GM21423 (cell line): ENCODE results near the gene MMD2.
A peak's percentile ranks its signal among the peaks of the same experiment; 100 is the strongest.
"Not testable (repeated sequence)": the region's sequence is repeated elsewhere in the genome, so short reads cannot be mapped to it uniquely, and the experiment has no call there.

Experiments
- ATAC-seq: cut with Tn5 transposase; IDR thresholded peaks from one replicate; pipeline ENCODE4 v1.9.1; 2021; ENCODE audit warnings: mild to moderate bottlenecking, moderate library complexity; ENCODE audit not compliant: unreplicated experiment

Gene MMD2, protein sequence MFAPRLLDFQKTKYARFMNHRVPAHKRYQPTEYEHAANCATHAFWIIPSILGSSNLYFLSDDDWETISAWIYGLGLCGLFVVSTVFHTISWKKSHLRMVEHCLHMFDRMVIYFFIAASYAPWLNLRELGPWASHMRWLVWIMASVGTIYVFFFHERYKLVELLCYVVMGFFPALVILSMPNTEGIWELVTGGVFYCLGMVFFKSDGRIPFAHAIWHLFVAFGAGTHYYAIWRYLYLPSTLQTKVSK

DNA sequence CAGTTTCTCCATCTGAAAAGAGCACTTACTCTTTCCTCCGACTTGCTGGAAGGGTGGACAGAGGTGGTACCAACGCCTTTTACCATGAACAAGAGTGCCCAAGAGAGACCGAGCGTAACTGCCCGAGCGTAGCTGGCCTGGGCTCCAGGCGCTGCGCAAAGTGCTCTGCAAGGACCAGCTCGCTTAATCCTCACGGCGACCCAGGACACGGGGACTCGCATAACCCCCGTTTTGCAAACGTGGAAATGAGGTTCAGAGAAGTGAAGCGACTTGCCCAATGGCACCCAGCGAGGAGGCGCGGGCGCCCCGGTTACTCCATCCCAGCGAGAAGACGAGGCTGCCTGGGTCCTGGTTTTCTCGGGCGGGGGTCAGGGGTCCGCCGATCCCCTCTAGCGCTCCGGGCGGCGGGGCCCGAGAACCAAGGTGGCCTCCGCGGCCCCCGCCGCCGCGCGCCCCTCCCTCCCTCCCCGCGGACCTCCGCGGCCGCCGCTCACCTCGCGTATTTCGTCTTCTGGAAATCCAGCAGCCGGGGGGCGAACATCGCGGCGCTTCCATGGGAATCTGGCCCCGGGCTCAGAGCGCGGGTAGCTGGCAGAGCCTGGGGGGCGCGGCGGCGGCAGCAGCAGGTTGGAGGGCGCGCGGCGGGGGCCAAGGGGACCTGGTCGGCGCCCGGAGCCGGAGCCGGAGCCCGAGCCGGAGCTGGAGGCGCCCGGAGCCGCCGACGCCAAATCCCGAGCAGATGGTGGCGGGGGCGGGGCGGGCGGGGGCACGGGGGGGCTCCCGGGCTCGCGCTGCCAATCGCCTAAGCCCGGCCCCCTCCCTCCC is at the start of gene MMD2:
Gene MMD2, minus strand, starts transcription at position 711 of the 825 bp plus-strand sequence. Its CDS starts 170 bp downstream, at position 541.
- no peak for ATAC-seq

DNA sequence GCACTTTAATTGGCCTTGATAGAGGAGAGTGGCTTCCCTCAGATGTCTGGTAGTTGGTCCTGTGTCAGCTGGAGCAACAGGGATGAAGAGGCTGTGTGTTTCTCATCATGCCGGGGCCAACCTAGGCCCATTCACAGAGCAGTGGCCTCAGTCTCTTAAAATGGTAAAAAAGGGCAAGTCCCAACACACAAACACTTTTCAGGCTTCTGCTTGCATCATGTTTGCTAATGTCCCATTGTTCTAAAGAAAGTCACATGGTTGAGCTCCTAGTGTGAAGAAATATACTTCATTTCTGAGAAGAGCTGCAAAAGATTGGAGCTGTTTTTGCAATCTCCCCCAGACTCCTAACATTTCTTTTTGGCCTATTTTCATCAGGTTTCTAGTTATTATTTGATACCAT is 46.1 kb upstream of the MMD2 start:
- no peak for ATAC-seq

DNA sequence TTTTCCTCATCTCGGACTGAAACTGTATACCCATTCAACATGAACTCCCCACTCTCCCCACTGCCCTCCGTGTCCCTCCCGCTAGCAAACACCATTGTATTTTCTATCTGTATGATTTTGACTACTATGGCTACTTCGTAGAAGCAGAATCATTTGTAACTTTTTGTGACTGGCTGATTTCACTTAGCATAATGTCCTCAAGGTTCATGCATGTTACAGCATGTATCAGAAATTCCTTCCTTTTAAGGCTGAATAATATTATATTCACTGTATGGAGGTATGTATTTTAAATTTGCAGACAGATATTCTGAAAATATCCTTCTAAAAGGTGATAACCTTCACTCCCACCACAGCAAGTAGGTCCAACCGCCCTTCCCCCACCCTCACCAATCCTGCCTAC is 42.9 kb upstream of the MMD2 start:
- ATAC-seq: no peak

DNA sequence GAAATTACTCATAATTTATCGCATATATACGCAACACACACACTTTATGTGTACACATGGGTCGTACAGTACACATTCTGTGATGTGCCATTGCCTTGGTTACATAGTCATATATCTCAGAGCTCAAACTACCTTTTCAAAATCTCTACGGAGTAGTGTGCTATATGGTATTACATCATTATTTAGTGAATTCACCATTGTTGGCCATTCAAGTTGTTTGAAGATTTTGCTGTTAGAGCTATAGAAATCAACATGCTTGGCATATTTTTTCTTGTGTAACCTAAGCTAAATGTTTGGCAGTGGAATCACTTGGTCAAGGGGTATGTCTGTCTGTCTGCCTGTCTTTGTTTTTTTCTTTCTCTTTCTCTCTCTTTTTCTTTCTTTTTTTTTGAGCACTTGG is 42.0 kb upstream of the MMD2 start:
- ATAC-seq: no peak

DNA sequence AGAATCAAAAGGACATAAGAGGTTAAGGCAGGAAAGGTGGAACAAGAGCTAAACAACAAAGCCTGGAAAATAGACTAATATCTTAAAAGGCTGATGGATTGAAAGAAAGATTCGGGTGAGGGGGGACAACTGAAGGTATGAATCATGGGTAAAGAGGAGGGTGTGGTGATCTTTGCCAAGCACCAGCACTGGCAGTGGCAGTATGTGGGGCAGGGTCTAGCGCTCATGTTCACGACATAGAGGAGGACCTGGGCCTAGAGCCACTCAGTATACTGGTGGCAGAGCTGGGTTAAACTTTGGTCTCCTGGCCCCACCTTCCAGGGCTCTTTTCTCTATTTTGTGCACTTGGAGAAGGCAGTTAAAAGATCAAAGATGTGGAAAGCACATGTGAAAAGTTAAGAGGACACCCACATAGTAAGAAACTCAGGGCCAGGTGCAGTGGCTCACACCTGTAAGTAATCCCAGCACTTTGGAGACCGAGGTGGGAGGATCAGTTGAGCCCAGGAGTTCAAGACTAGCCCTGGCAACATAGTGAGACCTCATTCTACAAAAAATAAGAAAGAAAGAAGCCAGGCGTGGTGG is 40.5 kb upstream of the MMD2 start:
- ATAC-seq: no peak

DNA sequence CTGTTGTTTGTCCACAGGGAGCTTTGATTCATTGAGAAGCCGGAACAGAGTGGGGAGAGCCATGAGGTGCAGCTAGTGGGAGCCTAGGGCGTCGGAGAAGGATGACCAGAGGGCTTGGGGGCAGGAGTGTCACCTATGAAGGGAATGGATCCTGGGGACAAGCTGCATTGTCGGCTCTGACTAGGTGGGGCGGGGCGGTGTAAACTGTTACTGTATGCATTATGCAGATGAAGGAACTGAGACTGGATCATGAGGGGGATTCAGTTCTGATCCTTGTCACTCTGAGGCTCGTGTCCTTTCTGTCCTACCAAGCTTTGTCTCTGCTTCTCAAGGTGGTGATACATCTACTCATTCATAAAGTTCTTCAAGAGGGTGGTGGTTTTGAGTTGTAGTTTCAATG is 39.9 kb upstream of the MMD2 start:
- ATAC-seq: no peak

DNA sequence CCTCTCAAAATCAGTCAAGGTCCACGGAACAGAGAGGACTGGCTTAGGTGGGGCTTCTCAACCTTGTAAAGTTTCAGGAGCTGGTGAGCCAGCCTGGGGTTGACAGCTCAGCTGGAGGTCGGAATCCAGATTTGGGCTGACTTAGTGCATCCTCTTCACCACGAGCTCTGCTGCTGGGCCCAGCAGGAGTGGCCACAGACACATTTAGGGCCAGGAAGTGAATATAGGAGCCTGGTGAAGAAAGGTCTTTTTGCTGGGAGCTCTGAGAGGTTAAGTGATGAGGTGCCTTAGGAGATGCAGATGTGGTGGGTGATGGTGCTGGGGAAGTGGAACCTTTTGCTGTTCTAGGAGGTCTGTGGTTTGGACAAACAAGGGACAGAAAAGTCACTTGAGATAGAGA is 39.3 kb upstream of the MMD2 start:
- ATAC-seq: no peak

DNA sequence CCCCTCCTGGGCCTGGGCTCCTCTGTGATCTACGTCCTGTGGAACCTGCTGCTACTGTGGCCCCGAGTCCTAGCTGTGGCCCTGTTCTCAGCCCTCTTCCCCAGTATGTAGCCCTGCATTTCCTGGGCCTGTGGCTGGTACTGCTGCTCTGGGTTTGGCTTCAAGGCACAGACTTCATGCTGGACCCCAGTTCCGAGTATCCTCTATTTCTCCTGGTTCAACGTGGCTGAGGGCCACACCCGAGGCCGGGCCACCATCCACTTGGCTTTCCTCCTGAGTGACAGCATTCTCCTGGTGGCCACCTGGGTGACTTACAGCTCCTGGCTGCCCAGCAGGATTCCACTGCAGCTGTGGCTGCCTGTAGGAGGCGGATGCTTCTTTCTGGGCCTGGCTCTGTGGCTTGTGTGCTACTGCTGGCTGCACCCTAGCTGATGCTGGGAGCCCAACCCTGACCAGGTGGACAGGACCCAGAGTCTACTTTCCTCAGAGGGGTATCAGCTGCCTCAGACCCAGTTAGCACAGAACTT is 37.8 kb upstream of the MMD2 start:
- ATAC-seq: no peak

DNA sequence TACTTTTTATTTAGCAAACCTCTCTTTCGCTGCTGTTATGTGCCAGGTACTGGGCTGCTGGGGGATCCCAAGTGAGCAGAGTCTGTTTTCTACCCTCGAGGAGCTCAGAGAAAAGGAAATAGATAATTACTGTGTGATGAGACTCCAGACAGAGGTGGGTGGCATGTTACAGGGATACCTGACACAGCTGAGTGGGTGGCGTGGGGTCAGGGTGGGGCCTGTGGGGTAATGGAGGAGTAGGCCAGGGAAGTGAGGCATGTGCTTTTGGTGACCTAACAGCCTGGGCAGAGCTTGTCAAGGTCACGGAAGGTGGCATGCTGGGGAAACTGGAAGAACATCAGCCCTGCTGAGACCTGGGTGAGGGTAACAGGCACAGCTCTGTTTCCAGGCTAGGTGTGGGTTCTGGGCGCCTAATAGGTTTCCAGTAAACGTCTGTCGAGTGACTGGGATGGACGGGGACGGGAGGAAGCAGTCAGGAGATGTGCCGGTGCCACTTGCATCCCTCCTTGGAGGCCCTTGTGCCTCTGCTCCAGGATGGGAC is 36.5 kb upstream of the MMD2 start:
- no peak for ATAC-seq

DNA sequence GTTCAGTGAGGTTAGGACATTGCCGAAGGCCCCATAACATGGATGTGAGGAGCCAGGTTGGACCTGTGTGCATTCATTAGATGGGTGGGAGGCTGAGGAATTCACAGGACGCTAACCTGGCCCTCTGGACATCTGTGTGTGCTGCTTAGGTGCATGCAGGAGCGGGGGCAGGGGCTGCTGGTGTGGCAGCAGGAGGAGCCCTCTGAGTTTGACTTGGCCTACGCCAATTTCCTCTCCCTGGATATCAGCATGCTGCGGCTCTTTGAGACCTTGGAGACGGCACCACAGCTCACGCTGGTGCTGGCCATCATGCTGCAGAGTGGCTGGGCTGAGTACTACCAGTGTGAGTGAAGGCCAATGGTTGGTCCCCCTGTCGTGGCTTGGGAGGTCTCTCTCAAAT is 34.5 kb upstream of the MMD2 start:
- ATAC-seq: no peak

DNA sequence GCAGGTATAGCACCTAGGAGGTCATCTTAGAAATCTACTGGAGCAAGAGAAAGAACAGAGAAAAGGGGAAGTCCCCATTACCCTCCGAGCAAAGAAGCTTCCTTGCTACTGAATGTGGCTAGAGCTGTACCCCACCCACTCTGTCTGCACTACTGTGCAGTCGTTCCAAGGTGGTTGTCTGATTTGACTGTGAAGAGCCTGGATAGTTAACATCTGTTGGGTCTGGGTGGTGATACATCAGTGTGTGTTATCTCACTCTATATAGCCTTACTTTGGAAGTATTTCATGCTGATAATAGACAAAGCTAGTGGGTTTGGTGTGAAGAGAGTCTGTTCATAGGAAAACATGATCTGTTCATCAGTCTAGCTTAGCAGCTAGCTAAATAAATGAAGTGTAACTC is 23.8 kb upstream of the MMD2 start:
- peak; percentile 73 for ATAC-seq

DNA sequence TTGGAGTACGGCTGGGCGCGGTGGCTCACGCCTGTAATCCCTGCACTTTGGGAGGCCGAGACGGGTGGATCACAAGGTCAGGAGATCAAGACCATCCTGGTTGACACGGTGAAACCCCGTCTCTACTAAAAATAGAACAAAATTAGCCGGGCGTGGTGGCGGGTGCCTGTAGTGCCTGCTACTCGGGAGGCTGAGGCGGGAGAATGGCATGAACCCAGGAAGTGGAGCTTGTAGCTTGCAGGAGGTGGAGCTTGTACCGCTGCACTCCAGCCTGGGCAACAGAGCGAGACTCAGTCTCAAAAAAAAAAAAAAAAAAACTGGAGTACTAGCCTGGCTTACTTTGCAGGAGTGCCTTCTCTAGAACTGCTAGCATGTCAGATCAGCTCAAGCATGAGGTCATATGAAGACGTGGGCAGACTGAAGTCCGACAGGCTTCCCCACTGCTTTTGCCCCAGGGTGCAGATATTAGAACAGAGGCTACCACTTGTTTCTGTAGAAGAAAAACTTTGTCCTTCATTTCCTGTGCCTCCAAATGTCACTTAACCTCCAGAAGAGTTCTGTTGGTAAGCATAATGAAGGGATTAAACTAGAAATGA is 22.4 kb upstream of the MMD2 start:
- ATAC-seq: not testable (repeated sequence)

DNA sequence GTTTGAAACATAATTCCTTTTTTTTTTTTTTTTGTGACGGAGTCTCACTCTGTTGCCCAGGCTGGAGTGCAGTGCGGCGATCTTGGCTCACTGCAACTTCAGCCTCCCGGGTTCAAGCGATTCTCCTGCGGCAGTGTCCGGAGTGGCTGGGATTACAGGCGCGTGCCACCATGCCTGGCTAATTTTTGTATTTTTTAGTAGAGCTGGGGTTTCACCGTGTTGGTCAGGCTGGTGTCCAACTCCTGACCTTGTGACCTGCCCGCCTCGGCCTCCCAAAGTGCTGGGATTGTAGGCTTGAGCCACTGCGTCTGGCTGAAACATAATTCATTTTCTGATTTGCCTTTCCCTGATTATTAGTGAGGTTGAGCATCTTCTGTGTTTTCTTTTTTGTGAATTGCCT is 16.6 kb upstream of the MMD2 start:
- not testable (repeated sequence) for ATAC-seq

DNA sequence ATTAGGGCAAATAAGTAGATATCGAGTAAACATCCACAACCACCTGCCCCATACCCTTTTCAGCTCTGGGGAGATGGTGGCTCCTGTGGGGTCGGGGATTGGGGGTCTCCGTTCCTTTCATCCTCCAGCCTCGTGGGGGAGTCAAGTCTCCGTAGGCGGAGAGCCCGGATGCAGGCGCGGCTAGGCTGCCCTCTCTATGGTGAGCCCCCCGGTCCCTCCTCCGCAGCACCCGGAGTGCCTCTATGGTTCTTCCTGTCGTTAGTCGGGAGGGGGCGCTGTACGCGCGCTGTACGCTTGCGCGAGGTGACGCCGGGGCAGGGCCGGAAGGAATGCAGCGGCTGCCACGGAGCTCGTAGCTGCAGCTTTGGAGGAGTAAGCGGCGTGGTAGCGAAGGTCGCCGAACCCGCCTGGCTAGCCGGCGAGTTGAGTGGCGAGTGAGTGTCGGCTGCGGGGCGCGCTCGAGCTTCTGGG is 14.8 kb upstream of the MMD2 start:
- peak; percentile 95 for ATAC-seq

DNA sequence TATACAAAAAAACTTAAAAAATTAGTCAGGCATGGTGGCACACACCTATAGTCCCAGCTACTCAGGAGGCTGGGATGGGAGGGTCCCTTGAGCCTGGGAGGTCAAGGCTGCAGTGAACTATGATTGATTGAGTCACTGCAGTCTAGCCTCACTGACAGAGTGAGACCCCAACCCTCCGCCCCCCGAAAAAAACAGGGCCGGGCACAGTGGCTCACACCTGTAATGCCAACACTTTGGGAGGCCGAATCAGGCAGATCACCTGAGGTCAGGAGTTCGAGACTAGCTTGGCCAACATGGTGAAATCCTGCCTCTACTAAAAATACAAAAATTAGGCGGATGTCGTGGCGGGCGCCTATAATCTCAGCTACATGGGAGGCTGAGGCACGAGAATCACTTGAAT is 13.5 kb upstream of the MMD2 start:
- ATAC-seq: not testable (repeated sequence)

DNA sequence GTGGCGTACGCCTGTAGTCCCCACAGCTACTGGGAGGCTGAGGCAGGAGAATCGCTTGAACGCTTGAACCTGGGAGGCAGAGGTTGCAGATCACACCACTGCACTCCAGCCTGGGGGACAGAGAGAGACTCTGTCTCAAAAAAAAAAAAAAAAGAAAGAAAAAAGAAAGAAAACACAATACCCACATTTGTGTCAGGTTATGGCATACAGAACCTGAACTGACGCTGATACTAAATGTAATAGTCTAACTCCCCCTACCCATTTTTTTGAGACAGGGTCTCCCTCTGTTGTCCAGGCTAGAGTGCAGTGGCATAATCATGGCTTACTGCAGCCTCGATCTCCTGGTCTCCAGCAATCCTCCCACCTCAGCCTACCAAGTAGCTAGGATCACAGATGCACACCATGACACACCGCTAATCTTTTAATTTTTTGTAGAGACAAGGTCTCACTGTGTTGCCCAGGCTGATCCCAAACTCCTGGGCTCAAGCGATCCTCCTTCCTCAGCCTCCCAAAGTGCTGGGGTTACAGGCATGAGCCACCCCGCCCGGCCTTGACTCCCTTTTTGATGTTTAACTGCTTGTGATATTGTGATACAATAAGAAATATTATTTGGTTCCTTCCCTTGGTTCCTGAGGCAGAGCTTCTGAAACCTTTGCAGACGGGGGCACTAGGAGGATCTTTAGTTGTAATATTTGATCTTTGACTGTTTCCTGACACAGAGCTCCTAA is 6.5 kb upstream of the MMD2 start:
- no peak for ATAC-seq

DNA sequence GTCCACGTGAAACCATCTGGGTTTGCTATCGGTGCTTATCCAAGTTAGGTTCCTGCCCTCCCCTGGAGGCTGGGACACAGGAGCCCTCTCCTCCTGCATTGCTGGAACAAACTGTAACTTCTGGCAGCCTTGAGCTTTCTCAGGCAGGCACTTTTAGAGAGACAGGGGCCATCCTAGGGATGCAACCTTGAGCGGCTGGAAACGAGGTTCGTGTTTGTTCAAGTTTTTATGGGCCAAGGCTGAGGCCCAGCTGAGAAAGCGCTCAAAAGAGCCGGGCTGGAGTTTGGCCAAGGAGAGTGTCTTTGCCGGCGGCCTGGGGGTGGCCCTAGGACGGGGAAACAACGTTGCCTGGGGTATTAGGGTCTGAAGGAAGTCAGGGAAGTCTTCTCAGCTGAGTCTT is 5.5 kb upstream of the MMD2 start:
- ATAC-seq: no peak

DNA sequence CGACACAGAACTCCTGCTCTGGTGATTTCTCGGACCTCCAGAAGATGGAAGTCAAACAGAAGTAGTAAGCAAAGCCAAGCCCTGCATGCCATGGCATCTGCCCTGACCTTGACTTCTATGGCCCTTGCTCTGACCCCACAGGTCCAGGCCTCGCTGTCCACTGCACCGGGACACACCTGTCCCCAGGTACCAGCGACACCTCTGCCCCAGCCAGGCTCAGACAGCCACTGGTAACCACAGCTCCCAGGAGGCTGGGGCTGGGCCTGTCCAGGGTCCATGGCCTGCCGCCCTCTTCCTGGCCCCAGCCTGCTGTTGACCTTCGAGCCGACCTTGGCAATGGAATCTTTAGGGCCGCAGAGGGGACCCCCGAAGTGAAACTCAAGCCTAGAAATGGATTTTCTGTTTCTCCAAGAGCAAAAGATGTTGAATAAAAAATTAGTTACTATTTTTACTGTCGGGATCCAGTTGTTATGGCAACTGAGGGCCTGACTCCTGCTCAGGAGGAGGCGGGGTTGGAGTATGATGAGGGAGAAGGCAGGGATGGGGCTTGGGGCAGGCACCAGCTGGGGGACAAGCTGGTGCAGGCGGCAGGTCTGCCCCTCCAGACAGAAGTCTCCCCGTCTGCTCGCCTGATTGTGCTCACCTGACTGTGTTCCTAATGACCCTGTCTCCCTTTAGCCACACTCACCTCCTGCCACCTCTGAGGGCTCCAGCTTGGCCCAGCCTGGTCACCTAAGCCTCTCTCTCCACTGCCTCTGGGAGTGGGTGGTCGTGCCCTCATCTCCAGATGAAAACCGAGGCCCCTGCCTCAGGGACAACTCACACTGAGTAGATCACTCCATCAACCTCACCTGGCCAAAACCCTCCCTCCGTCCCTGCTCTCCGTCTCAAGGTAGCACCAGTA is 4.1 kb upstream of the MMD2 start:
- ATAC-seq: no peak

DNA sequence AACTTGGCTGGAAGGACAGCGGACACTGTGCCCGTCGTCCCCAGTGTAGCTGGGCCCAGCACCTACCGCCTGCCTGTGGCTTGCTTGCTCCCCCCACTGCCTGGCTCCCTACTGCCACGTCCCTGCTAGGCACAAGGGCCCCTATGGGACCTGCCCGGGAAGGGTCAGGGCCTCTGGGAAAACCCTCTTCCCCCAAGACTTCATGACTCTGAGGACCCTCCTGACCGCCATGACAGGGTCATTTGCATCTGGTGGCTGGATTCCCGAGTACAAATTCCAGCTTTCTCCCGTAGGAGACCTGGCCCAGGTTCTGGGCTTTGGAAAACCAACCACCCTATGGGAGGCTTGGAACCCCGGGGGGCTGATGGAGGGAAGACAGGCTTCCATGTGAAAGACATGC is 1.4 kb upstream of the MMD2 start:
- no peak for ATAC-seq
